D341Med (cell line): Measurements from ENCODE around the gene CACNB4.

Experiments used
- DNase-seq: peaks from one replicate; pipeline ENCODE4 v3.0.0; 2012; ENCODE audit warnings: low spot score

The CACNB4 gene

DNA sequence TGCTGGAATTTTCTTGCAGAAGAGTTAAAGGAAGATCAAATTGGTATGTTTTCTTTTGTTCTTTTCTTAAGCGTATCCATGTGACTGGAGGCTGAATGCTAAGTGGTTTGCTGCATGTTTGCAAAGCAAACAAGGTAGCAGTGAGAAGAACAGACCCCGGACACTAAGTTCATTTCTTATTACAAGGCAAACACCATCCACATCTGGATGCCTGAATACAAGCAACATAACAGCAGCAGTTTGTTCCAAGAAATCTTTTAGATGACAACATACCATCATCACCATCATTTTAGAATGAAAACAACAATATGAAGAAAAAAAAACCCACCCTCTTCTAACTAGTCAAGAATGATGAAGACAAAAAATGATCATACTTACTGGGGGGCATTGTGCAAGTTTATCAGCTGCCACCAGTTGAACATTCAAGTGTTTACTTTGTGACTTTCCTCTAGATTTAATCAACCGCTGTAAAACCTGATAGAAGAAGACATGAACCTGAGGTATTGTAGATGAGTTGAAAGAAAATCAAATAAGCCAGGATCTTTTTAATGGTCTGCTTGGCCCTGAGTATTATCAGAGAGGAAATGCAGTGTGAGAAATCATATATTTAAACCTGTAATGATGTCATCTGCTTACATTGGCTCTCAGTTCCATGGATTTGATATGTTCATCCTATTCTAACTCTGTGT, 245.6 kb downstream of the CACNB4 start:
- DNase-seq: no peak

DNA sequence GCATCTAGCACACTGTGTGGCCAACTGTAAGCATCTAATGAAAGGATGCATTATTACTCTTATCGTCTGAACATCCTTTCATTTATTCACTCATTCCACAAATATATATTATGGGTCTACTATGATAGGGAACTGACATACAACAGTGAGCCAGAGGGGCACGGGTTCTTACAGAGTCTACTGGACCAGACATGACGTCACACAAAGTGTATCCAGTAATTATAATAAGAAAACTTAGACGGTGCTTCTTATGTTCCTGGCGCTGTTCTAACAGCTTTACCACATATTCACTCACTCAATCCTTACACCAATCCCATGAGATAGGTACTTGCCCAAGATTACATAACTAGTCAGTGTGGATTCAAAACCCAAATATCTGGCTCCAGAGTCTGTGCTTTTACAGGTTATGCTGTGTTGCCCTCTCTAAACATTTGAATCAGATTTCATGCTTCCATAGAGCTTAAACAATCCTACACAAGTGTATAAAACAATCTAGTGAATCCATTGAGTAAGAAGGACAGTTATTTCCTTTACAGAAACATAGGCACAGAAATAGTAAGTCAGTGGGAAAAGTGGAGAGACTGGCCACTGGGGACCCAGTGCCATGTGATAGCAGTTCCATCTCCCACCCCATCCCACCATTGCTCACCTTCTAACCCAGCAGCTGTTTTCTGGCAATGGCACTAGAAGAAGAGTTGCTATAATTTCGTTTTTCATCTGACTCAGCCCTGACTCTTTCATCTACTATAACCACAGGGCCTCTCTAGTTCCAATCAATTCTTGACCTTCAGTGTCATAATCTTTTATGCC, 246.4 kb downstream of the CACNB4 start:
- DNase-seq: no peak

DNA sequence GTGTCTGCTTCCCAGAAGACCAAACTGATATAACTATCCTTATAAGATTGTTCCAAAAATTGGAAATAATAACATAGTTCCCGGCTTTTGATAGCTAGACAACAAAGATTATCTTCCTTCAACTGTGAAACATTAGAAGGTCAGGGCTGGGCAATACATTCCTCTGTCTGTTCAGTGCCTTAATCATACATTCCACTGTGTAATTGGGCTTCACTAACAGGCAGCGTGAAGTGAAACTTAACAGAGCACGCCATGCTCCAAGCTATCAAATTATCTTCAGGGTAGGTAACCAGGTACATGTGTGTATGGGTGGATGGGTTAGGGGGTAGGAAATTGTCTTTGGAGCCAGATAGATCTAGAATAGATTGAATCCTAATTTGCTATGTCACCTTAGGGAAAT, 247.1 kb downstream of the CACNB4 start:
- no peak for DNase-seq

GRCh38 chr2:151849413-151850010, 249.3 kb downstream of the CACNB4 start:
- DNase-seq: no peak

DNA sequence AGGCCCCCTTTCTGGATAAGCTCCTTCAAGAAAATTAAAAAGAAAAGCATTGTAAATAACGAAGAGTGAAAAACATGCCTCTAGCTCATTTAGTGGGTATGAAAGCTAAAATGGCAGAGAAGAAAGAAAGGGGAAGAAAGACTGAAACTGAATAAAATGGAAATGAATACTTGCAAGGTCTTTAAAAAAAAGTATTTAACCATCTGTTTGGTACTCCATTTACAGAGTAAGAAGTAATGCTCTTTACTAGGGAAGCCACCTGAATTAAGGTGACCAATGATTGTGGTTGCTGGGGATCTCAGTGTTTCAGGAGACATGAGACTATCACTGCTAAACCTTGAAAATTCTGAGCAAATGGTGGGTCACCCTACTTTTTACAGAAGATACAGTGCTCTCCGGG, 253.0 kb downstream of the CACNB4 start:
- DNase-seq: no peak

DNA sequence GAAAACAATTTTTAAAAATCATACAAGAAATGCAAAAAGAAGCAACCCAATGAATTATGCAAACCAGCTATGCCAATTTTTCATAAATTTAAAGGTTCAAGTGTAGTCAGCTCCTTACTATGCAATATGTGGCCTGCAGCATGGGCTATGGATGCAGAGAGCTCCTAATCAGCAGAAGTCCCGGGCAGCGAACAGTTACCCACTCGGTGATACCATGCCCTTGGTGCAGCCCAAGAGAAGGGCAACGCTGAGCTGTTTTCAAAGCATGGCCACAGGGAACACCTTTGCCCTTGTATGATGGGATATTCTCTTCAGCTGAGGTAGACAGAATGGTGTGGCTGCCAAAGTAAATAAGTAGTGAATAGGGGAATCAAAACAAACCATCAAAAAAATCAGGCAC, 253.4 kb downstream of the CACNB4 start:
- DNase-seq: no peak

GRCh38 chr2:151844211-151844896, 254.5 kb downstream of the CACNB4 start:
- no peak for DNase-seq

GRCh38 chr2:151843691-151844061, 255.2 kb downstream of the CACNB4 start:
- DNase-seq: no peak

GRCh38 chr2:151842830-151843690, 255.8 kb downstream of the CACNB4 start:
- no peak for DNase-seq

GRCh38 chr2:151841047-151841424, 257.8 kb downstream of the CACNB4 start:
- DNase-seq: no peak

GRCh38 chr2:151840216-151841046, 258.4 kb downstream of the CACNB4 start:
- no peak for DNase-seq

DNA sequence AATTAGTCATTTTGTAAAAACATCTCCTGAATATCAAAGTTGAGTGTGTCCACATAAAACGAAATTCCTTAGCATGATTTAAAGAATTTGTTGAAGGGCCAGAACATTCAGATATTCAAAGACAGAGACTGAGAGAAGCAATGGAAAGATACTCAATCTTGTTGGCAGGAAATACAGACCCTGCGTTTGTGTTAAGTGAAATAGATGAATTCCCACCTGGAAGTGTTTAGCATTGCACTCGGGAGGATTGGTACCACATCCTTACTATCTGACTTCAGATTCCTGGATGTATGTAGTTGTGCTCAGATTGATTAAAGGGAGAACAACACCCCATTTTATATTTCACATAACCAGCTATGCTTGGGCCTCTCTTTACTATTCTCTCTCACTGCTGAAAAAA, 260.9 kb downstream of the CACNB4 start:
- DNase-seq: no peak

DNA sequence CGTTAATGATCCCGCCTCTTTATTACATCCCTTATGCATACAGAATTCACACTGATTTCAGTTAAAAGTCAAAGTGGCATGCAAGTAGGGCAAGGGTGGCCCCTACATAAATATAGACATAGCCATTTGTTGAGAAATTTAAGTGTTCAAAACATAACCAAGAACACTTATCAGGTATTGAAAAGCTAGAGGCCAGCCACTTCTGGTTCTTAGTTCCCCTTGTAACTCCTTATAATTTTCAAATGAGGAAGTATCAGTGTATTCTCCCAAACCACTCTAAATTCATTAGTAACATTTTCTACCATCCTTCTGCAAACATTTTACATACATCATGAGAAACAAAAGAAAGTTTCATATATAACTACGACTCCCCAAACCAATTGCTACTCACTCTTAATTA, 264.9 kb downstream of the CACNB4 start:
- no peak for DNase-seq

DNA sequence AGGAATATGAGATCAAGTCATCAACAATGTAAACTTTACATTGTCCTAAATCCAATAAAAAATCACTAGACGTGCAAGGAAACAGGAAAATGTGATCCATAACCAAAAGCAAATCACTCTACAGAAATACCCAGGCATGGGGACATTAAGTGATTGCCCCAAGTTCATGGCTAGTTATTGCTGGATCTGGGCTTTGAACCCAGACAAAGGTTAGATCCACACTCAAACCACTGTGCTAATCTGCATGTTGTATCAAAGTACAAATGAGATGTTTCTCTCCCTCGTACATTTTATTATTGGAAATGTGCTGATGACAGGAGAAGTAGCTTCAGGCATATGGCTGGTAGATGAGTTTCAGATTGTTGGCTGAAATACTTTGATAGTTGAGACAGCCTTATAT, 267.9 kb downstream of the CACNB4 start:
- no peak for DNase-seq

GRCh38 chr2:151828890-151829324, 269.9 kb downstream of the CACNB4 start:
- DNase-seq: no peak

DNA sequence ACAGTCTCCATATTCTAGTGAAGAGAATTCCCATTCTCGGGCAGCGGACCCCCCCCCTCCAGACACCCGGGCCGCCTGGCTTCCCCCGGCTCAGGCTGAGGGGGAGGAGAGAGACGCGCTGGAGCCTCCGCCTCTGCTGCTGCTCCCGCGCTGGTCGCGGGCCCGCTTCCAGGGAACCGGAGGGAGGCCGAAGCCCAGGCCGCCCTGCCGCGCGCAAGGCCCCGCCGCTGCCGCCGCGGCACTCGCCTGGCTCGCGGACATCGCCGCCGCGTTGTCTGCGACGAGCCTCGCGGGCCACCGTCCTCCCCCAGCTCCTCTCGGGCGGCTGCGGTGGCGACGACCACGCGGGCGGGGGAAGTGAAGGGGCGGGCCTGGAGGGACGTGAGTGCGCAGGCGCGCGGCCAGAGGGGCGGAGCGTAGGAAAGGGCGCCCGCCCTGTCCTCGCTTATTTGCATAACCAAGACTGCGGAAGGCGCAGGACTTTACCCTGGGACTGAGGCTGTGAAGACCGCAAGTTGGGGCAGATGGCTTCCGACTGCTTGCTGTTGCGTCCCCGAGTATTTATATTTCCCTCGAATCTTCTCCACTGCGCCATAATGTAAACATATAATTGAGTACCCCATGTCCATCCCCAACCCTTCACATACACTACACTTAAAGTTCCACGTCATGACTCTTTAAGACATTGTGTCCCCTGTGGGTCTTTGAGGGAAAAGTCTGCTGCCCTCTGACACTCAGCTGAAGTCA, 270.5 kb downstream of the CACNB4 start, which contains the start of gene ARL5A:
TSS of gene ARL5A (minus strand) at position 279 of the 747 bp plus-strand sequence. CDS start at position 34, 245 bp downstream.
- peak; percentile 97 for DNase-seq

- no peak for DNase-seq
These were observed 271.2 kb downstream of the CACNB4 start for GRCh38 chr2:151827564-151828142.

DNA sequence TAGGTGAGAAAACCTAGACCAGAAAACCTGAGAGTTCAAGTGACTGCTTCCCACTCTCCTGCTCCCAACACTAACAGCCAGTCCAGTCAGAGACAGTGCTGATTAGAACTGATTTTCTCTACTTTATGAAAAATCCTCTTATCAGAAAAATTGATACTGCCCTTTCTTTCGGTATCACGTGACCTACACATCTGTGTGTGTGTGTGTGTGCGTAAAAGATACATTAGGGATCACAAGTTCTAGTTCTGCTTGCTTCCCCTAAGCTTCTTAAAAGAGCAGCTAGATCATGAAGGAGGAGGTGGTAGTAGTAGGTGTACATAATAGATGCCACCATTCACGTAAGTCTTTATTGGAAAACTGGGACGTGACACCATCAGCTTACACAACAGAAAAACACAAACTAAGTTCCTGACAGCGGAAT, 272.1 kb downstream of the CACNB4 start:
- no peak for DNase-seq

DNA sequence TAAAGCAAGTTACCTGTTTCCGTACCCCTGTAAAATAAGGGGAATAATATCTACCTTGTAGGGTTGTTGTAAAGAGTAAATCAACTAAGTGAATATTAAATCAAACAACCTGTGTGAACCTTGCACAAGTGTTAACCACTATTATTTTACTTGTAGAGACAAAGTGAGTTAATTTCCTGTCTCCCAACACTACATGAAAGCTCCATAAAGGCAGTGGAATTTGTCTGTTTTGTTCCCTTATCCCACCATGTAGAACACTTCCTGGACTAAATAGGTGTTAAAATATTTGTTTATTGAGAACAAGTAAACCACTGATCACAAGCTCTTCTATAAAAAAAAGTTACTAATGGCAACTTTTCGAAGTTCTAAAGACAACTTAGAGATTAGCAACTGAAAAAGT, 274.0 kb downstream of the CACNB4 start:
- DNase-seq: no peak

DNA sequence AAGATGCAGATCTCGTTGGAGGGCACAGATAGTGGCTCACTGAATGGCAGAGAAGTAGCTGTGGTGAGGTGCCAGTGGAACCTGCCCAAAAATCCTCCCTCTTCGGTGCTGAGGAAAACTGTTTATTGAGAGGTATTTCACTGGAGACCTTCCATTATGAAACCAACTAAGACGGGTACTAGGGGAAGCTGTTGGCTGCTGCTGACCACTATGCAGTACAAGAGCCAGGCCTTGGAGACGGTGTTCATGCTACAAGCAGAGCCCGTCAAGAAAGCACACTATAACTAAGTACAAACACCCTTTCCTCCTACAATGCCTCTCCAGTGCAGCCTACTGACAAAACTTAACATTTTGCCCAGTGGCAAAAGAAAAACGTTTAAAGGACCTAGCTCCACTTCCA, 275.2 kb downstream of the CACNB4 start:
- no peak for DNase-seq
